DND-41 (cell line): ENCODE data around the gene EYA4.

Experiments used
- ATAC-seq: fragments of 200-7000 bp; cut with Tn5 transposase; 3 replicates; pipeline ENCODE4 v1.9.1; 2021; ENCODE audit warnings: low read depth; ENCODE audit not compliant: insufficient read depth
- DNase-seq: peaks from one replicate; pipeline ENCODE4 v3.0.0-alpha.2; 2020
- H2AFZ ChIP-seq: 2 replicates; pipeline ENCODE4 v1.6.0; 2012; ENCODE audit warnings: low read depth, low read length
- H3K27ac ChIP-seq: 2 replicates; pipeline ENCODE4 v1.5.1; 2012; ENCODE audit warnings: low read length, inconsistent platforms
- H3K27me3 ChIP-seq: fragments of 200-600 bp; sonication (generic); 2 replicates; pipeline ENCODE4 v1.6.0; 2012; ENCODE audit warnings: low read length, mild to moderate bottlenecking, inconsistent platforms; ENCODE audit not compliant: insufficient read depth, poor library complexity
- H3K36me3 ChIP-seq: 2 replicates; pipeline ENCODE4 v1.5.1; 2012; ENCODE audit warnings: low read length, inconsistent platforms; ENCODE audit not compliant: insufficient read depth
- H3K4me1 ChIP-seq: 2 replicates; pipeline ENCODE4 v1.5.1; 2012; ENCODE audit warnings: mild to moderate bottlenecking, low read length; ENCODE audit not compliant: insufficient read depth
- H3K4me2 ChIP-seq: 2 replicates; pipeline ENCODE4 v1.6.0; 2012; ENCODE audit warnings: mild to moderate bottlenecking, moderate library complexity, low read length, inconsistent platforms; ENCODE audit not compliant: insufficient read depth
- H3K4me3 ChIP-seq, 2 experiments: fragments of 200-600 bp in 1 of 2; shearing (Covaris generic) in 1 of 2; 2 replicates each; pipeline ENCODE4 v1.5.1; 2012 to 2016; ENCODE audit warnings: inconsistent platforms in 2 of 2, low read length in 2 of 2, mild to moderate bottlenecking in 2 of 2, low read depth in 1 of 2, moderate library complexity in 1 of 2
- H3K79me2 ChIP-seq: 2 replicates; pipeline ENCODE4 v1.6.0; 2012; ENCODE audit warnings: low read length, inconsistent platforms; ENCODE audit not compliant: insufficient read depth
- H3K9ac ChIP-seq: 2 replicates; pipeline ENCODE4 v1.6.0; 2012; ENCODE audit warnings: low read depth, mild to moderate bottlenecking, inconsistent platforms, low read length, moderate library complexity
- H3K9me3 ChIP-seq: 2 replicates; pipeline ENCODE4 v1.5.1; 2012; ENCODE audit warnings: low read length, moderate library complexity, mild to moderate bottlenecking, inconsistent platforms; ENCODE audit not compliant: insufficient read depth, severe bottlenecking
- H4K20me1 ChIP-seq: 2 replicates; pipeline ENCODE4 v1.6.0; 2012; ENCODE audit warnings: low read length; ENCODE audit not compliant: insufficient read depth
- CTCF ChIP-seq: IDR thresholded peaks from 2 replicates; pipeline ENCODE4 v1.5.1; 2012; ENCODE audit warnings: borderline replicate concordance, low read length, moderate library complexity, mild to moderate bottlenecking; ENCODE audit not compliant: poor library complexity, severe bottlenecking; ENCODE audit errors: extremely low read depth
- EZH2 ChIP-seq: IDR thresholded peaks from 3 replicates; pipeline ENCODE4 v1.6.1; 2012; ENCODE audit warnings: borderline replicate concordance, low read depth, mild to moderate bottlenecking, moderate library complexity, low read length, inconsistent platforms; ENCODE audit not compliant: severe bottlenecking

Gene EYA4

GRCh38 chr6:133380723-133381122, 139.6 kb downstream of the EYA4 start:
- Histone ChIP-seq H4K20me1 (no peaks in the 10 kb centered on the region), H3K9me3 (no peaks in the 10 kb centered on the region), H3K36me3 (no peaks in the 10 kb centered on the region), H3K27ac (no peak overlapping the region), H3K4me1 (no peaks in the 10 kb centered on the region), H3K9ac (no peak overlapping the region), H2AFZ (no peak overlapping the region), H3K27me3 (peaks cover 4% of the 10 kb centered on the region), H3K4me2 (no peak overlapping the region), H3K4me3 (no peak overlapping the region), H3K79me2 (no peaks in the 10 kb centered on the region)
- TF ChIP-seq CTCF (no peak), EZH2 (no peak)
- no peak for ATAC-seq
- no peak for DNase-seq

GRCh38 chr6:133388731-133389130, 147.6 kb downstream of the EYA4 start:
- Histone ChIP-seq H2AFZ (no peak overlapping the region), H3K4me2 (no peak overlapping the region), H3K27me3 (no peaks in the 10 kb centered on the region)

GRCh38 chr6:133390168-133390567, 149.0 kb downstream of the EYA4 start:
- H2AFZ ChIP-seq = no peak overlapping the region
- ATAC-seq = no peak
- no peak overlapping the region for H3K27ac ChIP-seq
- no peaks in the 10 kb centered on the region for H3K9me3 ChIP-seq
- H3K4me2 ChIP-seq = no peak overlapping the region
- DNase-seq = no peak
- no peak for TF ChIP-seq EZH2
- H3K4me3 ChIP-seq = no peak overlapping the region
- no peaks in the 10 kb centered on the region for H3K79me2 ChIP-seq
- no peaks in the 10 kb centered on the region for H3K4me1 ChIP-seq
- H4K20me1 ChIP-seq = no peaks in the 10 kb centered on the region
- H3K9ac ChIP-seq = no peak overlapping the region
- H3K27me3 ChIP-seq = no peaks in the 10 kb centered on the region
- no peaks in the 10 kb centered on the region for H3K36me3 ChIP-seq

More at GRCh38 chr6:133388731-133389130, 147.6 kb downstream of the EYA4 start:
- Histone ChIP-seq H3K4me3 (no peak overlapping the region), H3K4me1 (no peaks in the 10 kb centered on the region), H3K36me3 (no peaks in the 10 kb centered on the region), H4K20me1 (no peaks in the 10 kb centered on the region), H3K27ac (no peak overlapping the region), H3K9ac (no peak overlapping the region), H3K79me2 (no peaks in the 10 kb centered on the region), H3K9me3 (no peaks in the 10 kb centered on the region)
- TF ChIP-seq CTCF (no peak), EZH2 (no peak)
- DNase-seq (no peak), ATAC-seq (no peak)

GRCh38 chr6:133392015-133392414, 150.9 kb downstream of the EYA4 start:
- Histone ChIP-seq H4K20me1 (no peaks in the 10 kb centered on the region), H2AFZ (no peak overlapping the region), H3K4me1 (no peaks in the 10 kb centered on the region), H3K79me2 (no peaks in the 10 kb centered on the region), H3K4me2 (no peak overlapping the region), H3K27ac (no peak overlapping the region), H3K36me3 (no peaks in the 10 kb centered on the region), H3K27me3 (no peaks in the 10 kb centered on the region), H3K4me3 (no peak overlapping the region), H3K9me3 (no peaks in the 10 kb centered on the region), H3K9ac (no peak overlapping the region)
- TF ChIP-seq EZH2 (no peak), CTCF (no peak)
- ATAC-seq = no peak
- no peak for DNase-seq
